ENCODE measurements around the gene FAM83E.

The FAM83E gene

DNA sequence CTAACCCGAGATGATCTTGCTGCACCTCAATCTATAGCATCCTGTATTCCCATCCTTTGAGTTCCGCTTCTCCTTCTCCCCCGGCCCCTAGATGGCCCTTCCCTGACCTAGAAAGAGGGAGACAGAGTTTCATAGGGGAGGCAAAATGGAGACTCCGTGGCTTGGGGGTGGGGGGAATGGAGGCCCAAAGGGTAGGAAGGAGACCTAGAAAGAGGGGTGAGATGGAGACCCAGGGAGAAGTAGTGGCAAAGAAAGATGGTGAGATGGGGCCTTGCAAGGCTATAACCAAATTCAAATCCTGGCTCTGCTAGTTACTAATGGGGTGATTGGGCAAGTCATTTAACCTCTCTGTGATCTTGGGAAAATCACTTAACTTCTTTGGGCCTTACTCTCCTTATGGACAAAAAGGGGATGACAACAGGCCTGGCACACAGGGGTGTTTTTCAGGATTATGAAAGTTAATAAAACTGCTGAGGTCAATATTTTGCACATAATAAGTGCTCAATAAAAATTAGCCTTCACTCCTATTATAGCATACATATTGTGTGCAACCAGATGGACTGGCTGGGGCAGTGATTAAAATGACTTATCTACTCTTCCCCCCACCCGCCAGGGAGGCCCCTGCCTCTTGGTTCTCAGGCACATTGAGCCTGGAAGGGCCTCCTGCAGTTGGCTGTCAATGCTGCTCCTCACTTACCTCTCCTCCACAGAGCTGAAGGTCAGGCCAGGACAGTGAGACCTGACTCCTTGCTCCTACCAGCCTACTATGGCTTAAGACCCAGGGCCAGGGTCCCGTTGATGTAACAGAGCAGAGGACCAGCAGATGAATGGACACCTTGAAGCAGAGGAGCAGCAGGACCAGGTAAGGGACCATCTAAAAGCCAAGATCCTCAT lies 5.1 kb upstream of the FAM83E start:
- POLR2A ChIA-PET = interaction anchor here (0.8 to 4.5 kb wide), 32 partner anchors 8 to 295 kb away, joined by 3 to 88 read pairs (median 4); partner anchors contain the start of genes BCAT2, CA11, DBP and EMP3
- TF ChIP-seq FOXA1 (IDR thresholded peaks at IDR 0.05) = no peak
- no peak for TF ChIP-seq ZNF384 (IDR thresholded peaks at IDR 0.05)
- no peak for TF ChIP-seq L3MBTL2 (conservative IDR thresholded peaks at IDR 0.05)
- DNase-seq (ENCODE audit: extremely low spot score) = no peak
- CTCF ChIA-PET = no interaction called here

DNA sequence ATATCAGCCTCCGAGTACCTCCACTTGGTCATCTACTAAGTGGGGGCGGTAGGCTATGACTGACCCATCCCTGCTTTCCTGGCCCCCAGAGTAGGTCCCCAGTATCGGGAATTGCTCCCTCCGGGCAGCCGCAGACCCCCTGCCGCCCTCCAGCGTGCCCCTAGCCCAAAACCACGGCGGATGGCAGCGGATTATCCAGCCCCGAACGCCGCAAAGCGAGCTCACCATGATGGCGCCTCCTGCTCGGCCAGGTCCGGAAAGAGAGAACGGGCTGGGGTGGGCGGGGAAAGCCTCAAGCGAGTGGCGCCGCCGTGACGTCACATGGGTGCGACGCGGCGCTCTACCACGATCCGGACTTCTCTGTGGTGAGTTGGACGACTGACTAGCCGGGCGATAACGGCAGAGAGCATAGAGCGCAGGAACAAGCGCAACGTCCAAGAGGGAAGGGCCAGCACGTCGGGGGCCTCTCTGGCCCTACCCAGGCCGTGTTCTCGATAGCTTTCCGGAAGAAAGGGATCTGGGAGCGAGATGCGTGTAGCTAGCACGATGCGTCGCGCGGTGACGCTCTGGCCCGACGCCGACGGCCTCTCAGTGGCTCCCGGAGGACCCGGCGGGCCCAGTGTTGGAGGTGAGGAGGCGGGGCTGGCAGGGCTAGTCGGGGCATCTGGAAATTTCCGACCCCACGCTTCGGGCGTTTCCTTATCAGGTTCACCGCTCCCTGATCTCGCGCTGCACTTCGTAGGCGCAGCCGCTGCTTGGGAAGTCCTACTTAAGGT lies 4.2 kb upstream of the FAM83E start, which contains the start of the genes RPL18 and SPHK2:
Gene RPL18, minus strand, starts transcription at position 263 of the 776 bp plus-strand sequence. Its CDS starts 35 bp downstream, at position 228.
Gene SPHK2, plus strand, starts transcription at position 591 of the 776 bp plus-strand sequence. CDS start 1,009 bp downstream, outside the sequence.
- CTCF ChIA-PET = no interaction called here
- peak; percentile 96 for DNase-seq (ENCODE audit: extremely low spot score)
- TF ChIP-seq HDGF (IDR thresholded peaks at IDR 0.05; ENCODE audit: borderline replicate concordance) (peak; percentile 99; the same call in 1 of the 2 replicates), ARNT (IDR thresholded peaks at IDR 0.05) (0 out of 2 replicates have a peak, but pooled peaks have one; percentile 19), ELF4 (IDR thresholded peaks at IDR 0.05) (peak; percentile 74), LEF1 (IDR thresholded peaks at IDR 0.05; ENCODE audit: borderline replicate concordance) (no peak), L3MBTL2 (conservative IDR thresholded peaks at IDR 0.05) (peak; percentile 50; the same call in 1 of the 2 replicates), CTBP1 (IDR thresholded peaks at IDR 0.05; ENCODE audit: borderline replicate concordance) (no peak), NFRKB (IDR thresholded peaks at IDR 0.05) (peak; percentile 65)
- TF ChIP-seq, protein P1, sequence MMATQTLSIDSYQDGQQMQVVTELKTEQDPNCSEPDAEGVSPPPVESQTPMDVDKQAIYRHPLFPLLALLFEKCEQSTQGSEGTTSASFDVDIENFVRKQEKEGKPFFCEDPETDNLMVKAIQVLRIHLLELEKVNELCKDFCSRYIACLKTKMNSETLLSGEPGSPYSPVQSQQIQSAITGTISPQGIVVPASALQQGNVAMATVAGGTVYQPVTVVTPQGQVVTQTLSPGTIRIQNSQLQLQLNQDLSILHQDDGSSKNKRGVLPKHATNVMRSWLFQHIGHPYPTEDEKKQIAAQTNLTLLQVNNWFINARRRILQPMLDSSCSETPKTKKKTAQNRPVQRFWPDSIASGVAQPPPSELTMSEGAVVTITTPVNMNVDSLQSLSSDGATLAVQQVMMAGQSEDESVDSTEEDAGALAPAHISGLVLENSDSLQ (IDR thresholded peaks at IDR 0.05) = 0 out of 2 replicates have a peak, but pooled peaks have one; percentile 18
- POLR2A ChIA-PET = interaction anchor here (0.5 to 4.5 kb wide), 33 partner anchors 9 to 294 kb away, joined by 3 to 88 read pairs (median 4); partner anchors contain the start of genes BCAT2, CA11, DBP and EMP3

DNA sequence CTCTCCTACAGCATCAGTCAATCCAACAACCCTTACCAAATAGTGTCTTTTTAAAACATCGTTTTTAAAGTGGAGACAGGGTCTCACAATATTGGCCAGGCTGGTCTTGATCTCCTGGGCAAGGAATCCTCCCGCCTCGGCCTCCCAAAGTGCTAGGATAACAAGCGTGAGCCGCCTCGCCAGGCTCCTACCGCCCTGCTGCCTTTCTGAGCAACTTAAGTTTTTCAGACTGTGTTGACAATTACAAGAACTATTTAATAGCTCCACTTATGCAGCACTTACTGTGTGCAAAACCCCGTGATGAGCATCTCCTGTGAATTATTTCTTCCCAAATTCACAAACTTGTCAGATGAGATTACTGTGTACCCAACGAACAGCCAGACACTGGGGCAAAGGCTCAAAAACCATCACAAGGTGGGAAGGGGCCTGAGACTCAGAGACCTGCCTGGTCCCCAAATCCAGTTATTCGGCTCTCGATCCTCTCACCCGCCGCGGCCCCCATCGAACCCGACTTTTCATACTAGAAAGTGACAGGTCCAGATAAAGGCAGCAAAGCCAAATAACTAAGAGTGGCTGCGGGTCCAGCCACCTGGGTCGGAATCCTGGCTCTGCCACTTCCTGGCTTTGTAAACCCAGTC lies 3.5 kb upstream of the FAM83E start:
- no peak for TF ChIP-seq FOXA1 (IDR thresholded peaks at IDR 0.05)
- no peak for TF ChIP-seq L3MBTL2 (conservative IDR thresholded peaks at IDR 0.05)
- TF ChIP-seq, protein P1 (IDR thresholded peaks at IDR 0.05) = no peak
- TF ChIP-seq FOXK2 (IDR thresholded peaks at IDR 0.05) = no peak
- no peak for TF ChIP-seq ELF4 (IDR thresholded peaks at IDR 0.05)
- TF ChIP-seq FOXM1 (IDR thresholded peaks at IDR 0.05; ENCODE audit: borderline replicate concordance) = no peak
- TF ChIP-seq ZNF384 (IDR thresholded peaks at IDR 0.05) = no peak
- POLR2A ChIA-PET = interaction anchor here (1.0 to 4.5 kb wide), 16 partner anchors 9 to 294 kb away, joined by 3 to 88 read pairs (median 4); partner anchors contain the start of genes CA11, DBP, EMP3 and PPP1R15A
- no peak for DNase-seq (ENCODE audit: extremely low spot score)
- CTCF ChIA-PET = interaction anchor here (0.6 kb wide), 1 partner anchor 10 kb away, joined by 3 read pairs; no protein-coding TSS in a partner anchor

DNA sequence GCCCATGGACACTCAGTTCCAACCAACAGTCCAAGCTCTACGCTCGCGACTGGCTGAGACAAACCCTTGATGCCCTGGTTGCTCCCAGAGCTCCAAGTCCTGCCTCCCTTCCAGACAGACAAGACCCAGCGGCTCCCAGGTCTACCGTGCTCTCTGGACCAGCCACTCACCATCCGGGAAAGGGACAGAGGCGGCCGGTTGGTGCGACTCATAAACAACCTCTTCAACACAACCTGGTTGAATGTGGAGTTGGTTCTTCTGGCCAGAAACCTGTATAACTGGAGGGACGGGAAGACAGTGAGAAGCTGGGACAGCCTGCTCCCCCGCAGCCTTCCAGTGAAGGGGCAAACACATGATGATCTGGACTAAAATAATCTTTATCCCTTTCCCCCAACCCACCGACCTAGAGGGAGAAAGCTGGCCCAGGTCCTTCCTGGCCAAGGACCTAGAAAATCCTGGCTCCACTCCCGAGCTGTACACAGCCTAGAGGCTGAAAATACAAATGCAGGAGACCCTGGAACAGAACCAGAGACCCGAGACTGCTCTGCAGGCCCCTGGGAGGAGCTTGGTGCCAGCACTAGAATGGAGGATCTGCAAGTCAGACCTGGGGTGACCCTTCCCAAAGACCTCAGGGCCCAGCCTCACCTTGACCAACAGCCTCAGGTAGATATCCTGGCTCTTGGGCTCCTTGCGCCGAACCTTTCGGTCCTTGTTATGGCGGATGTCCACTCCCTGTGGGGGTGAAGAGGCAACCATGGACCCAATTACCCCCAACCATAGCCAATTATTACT lies 2.5 kb upstream of the FAM83E start:
- TF ChIP-seq ZNF384 (IDR thresholded peaks at IDR 0.05) (no peak), TARDBP (IDR thresholded peaks at IDR 0.05) (no peak), CTBP1 (IDR thresholded peaks at IDR 0.05; ENCODE audit: borderline replicate concordance) (no peak), LEF1 (IDR thresholded peaks at IDR 0.05; ENCODE audit: borderline replicate concordance) (no peak), SP1 (IDR thresholded peaks at IDR 0.05) (no peak), L3MBTL2 (conservative IDR thresholded peaks at IDR 0.05) (no peak), NFRKB (IDR thresholded peaks at IDR 0.05) (no peak), ELF4 (IDR thresholded peaks at IDR 0.05) (no peak), FOXK2 (IDR thresholded peaks at IDR 0.05) (no peak), HDGF (IDR thresholded peaks at IDR 0.05; ENCODE audit: borderline replicate concordance) (no peak), ARNT (IDR thresholded peaks at IDR 0.05) (no peak), FOXM1 (IDR thresholded peaks at IDR 0.05; ENCODE audit: borderline replicate concordance) (no peak), FOXA1 (IDR thresholded peaks at IDR 0.05) (no peak)
- TF ChIP-seq, protein P1 (IDR thresholded peaks at IDR 0.05) = no peak
- DNase-seq (ENCODE audit: extremely low spot score) = no peak
- CTCF ChIA-PET = interaction anchor here (0.6 kb wide), 1 partner anchor 100 kb away, joined by 3 read pairs; no protein-coding TSS in a partner anchor
- POLR2A ChIA-PET = interaction anchor here (0.6 to 4.5 kb wide), 6 partner anchors 8 to 124 kb away, joined by 3 to 88 read pairs (median 4); no protein-coding TSS in a partner anchor

DNA sequence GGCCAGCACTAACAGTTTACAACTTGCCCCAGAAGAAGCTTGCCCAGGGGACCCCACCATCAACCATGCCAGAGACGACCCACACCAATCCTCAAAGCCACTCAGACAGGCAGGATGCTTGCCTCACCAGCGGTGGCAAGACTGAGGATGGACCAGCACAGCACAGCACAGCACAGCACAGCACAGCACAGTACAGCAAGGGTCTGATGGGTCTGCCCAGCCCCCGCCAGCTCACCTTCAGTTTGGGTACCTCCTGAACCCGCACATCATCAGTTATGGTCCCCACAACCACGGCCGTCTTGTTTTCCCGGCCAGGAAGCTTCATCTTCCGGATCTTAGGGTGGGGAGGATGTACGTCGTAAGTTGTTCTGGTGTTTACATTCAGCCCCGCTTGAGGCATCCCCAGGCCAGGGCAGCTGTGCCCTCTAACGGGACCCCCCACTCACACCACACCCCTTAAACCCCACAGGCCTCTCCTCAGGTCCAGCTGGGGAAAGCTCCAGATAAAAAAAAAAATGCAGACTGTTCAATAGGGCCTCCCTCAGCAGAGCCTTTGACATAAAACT lies 1.7 kb upstream of the FAM83E start:
- ChIA-PET POLR2A (interaction anchor here (0.9 to 4.5 kb wide), 5 partner anchors 7 to 114 kb away, joined by 3 to 88 read pairs (median 4); no protein-coding TSS in a partner anchor), CTCF (interaction anchor here (0.6 kb wide), 1 partner anchor 110 kb away, joined by 3 read pairs; no protein-coding TSS in a partner anchor)
- no peak for DNase-seq (ENCODE audit: extremely low spot score)
- TF ChIP-seq FOXM1 (IDR thresholded peaks at IDR 0.05; ENCODE audit: borderline replicate concordance) (no peak), BHLHE40 (IDR thresholded peaks at IDR 0.05; ENCODE audit: borderline replicate concordance) (no peak), L3MBTL2 (conservative IDR thresholded peaks at IDR 0.05) (no peak), ARNT (IDR thresholded peaks at IDR 0.05) (no peak), NFRKB (IDR thresholded peaks at IDR 0.05) (no peak), LEF1 (IDR thresholded peaks at IDR 0.05; ENCODE audit: borderline replicate concordance) (no peak)
